Measurements from ENCODE around the gene ELF1. TPM values are rescaled to one million over a fixed set of nuclear protein-coding genes. Genes with fewer than 3 reads are reported as not detected.

ELF1 gene
- total and polyA plus RNA-seq, 2 of the 8 experiments (the other 6 are each of a cell fraction or from before 2014, with no cell fraction given), result 5.6 to 18.2 TPM

GRCh38 chr13:41006306-41006705 is 12.8 kb downstream of the ELF1 start:
- Histone ChIP-seq H3K79me1 (ENCODE audit: low read depth, low read length) (no peaks in the 10 kb centered on the region), H3K23me2 (ENCODE audit: low read depth, low read length) (no peaks in the 10 kb centered on the region; the same call in 1 of the 2 replicates), H3K56ac (replicated peaks; ENCODE audit: insufficient read length, low read depth, low read length) (no peak overlapping the region), H2BK12ac (ENCODE audit: low read depth, low read length) (no peak overlapping the region), H4K8ac (ENCODE audit: extremely low read depth, insufficient read depth, low read length) (no peak overlapping the region), H3K4me1 (replicated peaks in 1 of 4; ENCODE audit: control insufficient read depth in 3 of 4, insufficient read depth in 4 of 4, low read length in 3 of 4) (peaks cover 0 to 5% (median 0%) of the 10 kb centered on the region in 4 experiments; a peak in 3 of 7 replicates), H3K4me3 (ENCODE audit: extremely low read depth in 1 of 4, insufficient read depth in 2 of 4, low read depth in 3 of 4, low read length in 4 of 4) (no peak overlapping the region), H3K4me2 (ENCODE audit: insufficient read depth in 1 of 2, low read depth in 2 of 2, low read length in 2 of 2) (no peak overlapping the region), H2AK5ac (ENCODE audit: low read depth, low read length) (no peak overlapping the region), H3K36me3 (ENCODE audit: control insufficient read depth in 2 of 4, insufficient read depth in 4 of 4, low read length in 3 of 4) (no peaks in the 10 kb centered on the region), H3K27me3 (replicated peaks in 1 of 4; ENCODE audit: control insufficient read depth in 3 of 4, extremely low read depth in 1 of 4, insufficient read depth in 3 of 4, low read length in 3 of 4) (no peaks in the 10 kb centered on the region), H2BK120ac (replicated peaks; ENCODE audit: low read depth, low read length) (no peak overlapping the region), H2AFZ (ENCODE audit: low read length) (no peak overlapping the region), H3K14ac (ENCODE audit: insufficient read length) (no peak overlapping the region), H4K91ac (replicated peaks; ENCODE audit: insufficient read length, low read length) (no peak overlapping the region), H3K79me2 (ENCODE audit: control insufficient read depth in 1 of 2, insufficient read depth in 2 of 2, low read length in 2 of 2) (no peaks in the 10 kb centered on the region; a peak in 1 of 4 replicates), H3K27ac (ENCODE audit: low read depth, low read length) (no peak overlapping the region), H3K18ac (ENCODE audit: extremely low read depth, low read length) (no peak overlapping the region; the same call in 1 of the 2 replicates), H2BK15ac (ENCODE audit: low read length) (no peak overlapping the region), H3K4ac (replicated peaks; ENCODE audit: insufficient read length, low read depth, low read length) (no peak overlapping the region), H2BK5ac (ENCODE audit: low read depth, low read length) (no peak overlapping the region), H4K5ac (ENCODE audit: insufficient read length, low read depth, low read length) (no peak overlapping the region), H4K20me1 (replicated peaks in 1 of 2; ENCODE audit: control insufficient read depth in 1 of 2, insufficient read depth in 2 of 2, low read length in 2 of 2) (no peaks in the 10 kb centered on the region), H3K23ac (ENCODE audit: insufficient read length) (no peak overlapping the region), H2BK20ac (ENCODE audit: low read length) (no peak overlapping the region), H3K9me3 (ENCODE audit: insufficient read depth in 2 of 2, low read depth in 1 of 2, low read length in 1 of 2) (no peaks in the 10 kb centered on the region), H3K9ac (replicated peaks in 1 of 4; ENCODE audit: extremely low read depth in 1 of 4, low read depth in 3 of 4, low read length in 3 of 4) (no peak overlapping the region)
- ChIA-PET POLR2A (ENCODE audit: partially characterized antibody) (interaction anchor here (0.9 to 1.0 kb wide), 2 partner anchors 15 to 17 kb away, joined by 3 to 4 read pairs; no protein-coding TSS in a partner anchor), CTCF (ENCODE audit: partially characterized antibody) (interaction anchor here (1.1 kb wide), 1 partner anchor 32 kb away, joined by 3 read pairs; no protein-coding TSS in a partner anchor)
- 83% methylated on average over 3 of the region's 3 CpGs; no CpG with 5 or more reads in 1 of the 2 experiments for WGBS, 2 experiments (ENCODE audit: extremely low coverage in 1 of 2, insufficient coverage in 1 of 2, insufficient read length in 1 of 2, insufficient replicate concordance in 2 of 2, low coverage in 1 of 2, low lambda C conversion rate in 2 of 2, missing lambda C conversion rate in 1 of 2)
- no peak for FAIRE-seq
- DNase-seq (ENCODE audit: low read depth in 1 of 2, low spot score in 2 of 2), result no peak
- no peak for TF ChIP-seq YY1 (IDR thresholded peaks at IDR 0.05; ENCODE audit: low read depth, low read length)
- no peak for TF ChIP-seq MAFK (IDR thresholded peaks at IDR 0.05; ENCODE audit: low read depth, low read length)
- TF ChIP-seq EGR1 (IDR thresholded peaks at IDR 0.05; ENCODE audit: borderline replicate concordance, low read depth, low read length), result no peak
- no peak for TF ChIP-seq KDM4A (IDR thresholded peaks at IDR 0.05; ENCODE audit: low read depth, low read length, severe bottlenecking)
- no peak for TF ChIP-seq TAF1 (IDR thresholded peaks at IDR 0.05; ENCODE audit: low read depth, low read length)
